Esophagus muscularis mucosa (tissue), 3 donors: ENCODE results near the gene GP2.

Source experiments
- POLR2A ChIP-seq: fragments of 450-650 bp; IDR thresholded peaks from one replicate; pipeline ENCODE4 v1.6.1; 2017; ENCODE audit warnings: antibody characterized with exemption, moderate library complexity, mild to moderate bottlenecking, low read depth
- TF ChIP-seq, protein P1 (sequence below), 3 experiments: fragments of 200-600 bp in 2 of 3; fragments of 450-650 bp in 1 of 3; sonication (generic) in 2 of 3; IDR thresholded peaks; one replicate each; pipeline ENCODE4 v1.5.1; 2017 to 2019; ENCODE audit warnings: antibody characterized with exemption in 3 of 3, mild to moderate bottlenecking in 2 of 3, moderate library complexity in 1 of 3

DNA sequence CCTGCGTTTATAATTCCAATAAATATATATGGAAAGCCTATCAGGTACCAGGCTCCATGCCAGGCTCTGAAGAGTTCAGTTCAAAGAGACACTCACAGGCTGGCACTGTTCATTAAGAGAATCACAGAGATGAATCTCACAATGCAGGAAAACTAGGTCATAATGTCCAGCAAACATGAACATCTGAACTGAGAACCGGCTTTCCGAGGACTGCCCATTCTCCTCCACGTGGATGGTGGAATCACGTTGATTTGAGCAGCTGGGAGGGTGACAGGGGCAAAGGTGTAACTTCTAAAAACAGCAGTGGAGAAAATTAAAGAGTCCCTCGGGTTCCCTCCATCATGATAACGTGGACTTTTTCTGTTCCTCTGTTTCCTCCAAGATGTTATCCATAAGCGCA lies 10.2 kb downstream of the GP2 start:
- TF ChIP-seq, protein P1, sequence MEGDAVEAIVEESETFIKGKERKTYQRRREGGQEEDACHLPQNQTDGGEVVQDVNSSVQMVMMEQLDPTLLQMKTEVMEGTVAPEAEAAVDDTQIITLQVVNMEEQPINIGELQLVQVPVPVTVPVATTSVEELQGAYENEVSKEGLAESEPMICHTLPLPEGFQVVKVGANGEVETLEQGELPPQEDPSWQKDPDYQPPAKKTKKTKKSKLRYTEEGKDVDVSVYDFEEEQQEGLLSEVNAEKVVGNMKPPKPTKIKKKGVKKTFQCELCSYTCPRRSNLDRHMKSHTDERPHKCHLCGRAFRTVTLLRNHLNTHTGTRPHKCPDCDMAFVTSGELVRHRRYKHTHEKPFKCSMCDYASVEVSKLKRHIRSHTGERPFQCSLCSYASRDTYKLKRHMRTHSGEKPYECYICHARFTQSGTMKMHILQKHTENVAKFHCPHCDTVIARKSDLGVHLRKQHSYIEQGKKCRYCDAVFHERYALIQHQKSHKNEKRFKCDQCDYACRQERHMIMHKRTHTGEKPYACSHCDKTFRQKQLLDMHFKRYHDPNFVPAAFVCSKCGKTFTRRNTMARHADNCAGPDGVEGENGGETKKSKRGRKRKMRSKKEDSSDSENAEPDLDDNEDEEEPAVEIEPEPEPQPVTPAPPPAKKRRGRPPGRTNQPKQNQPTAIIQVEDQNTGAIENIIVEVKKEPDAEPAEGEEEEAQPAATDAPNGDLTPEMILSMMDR (IDR thresholded peaks at IDR 0.05), result no peak
- no peak for TF ChIP-seq POLR2A
